GM18907 (cell line): ENCODE measurements around the gene CCDC127.
"Not testable (repeated sequence)": the region's sequence is repeated elsewhere in the genome, so short reads cannot be mapped to it uniquely, and the experiment has no call there.

Experiments used
- ATAC-seq: cut with Tn5 transposase; IDR thresholded peaks from one replicate; pipeline ENCODE4 v1.9.1; 2021; ENCODE audit warnings: mild to moderate bottlenecking, moderate library complexity; ENCODE audit not compliant: unreplicated experiment

CCDC127 gene

GRCh38 chr5:174876-175465, 43.0 kb downstream of the CCDC127 start:
- ATAC-seq = no peak

- ATAC-seq = no peak
Measured at GRCh38 chr5:174291-174600, 43.7 kb downstream of the CCDC127 start.

GRCh38 chr5:173392-174290, 44.3 kb downstream of the CCDC127 start:
- no peak for ATAC-seq

- no peak for ATAC-seq
Measured at GRCh38 chr5:172841-173251, 45.1 kb downstream of the CCDC127 start.

GRCh38 chr5:172421-172820, 45.5 kb downstream of the CCDC127 start:
- no peak for ATAC-seq

- ATAC-seq = no peak
Measured at GRCh38 chr5:171801-172331, 46.1 kb downstream of the CCDC127 start.

GRCh38 chr5:170971-171800, 46.8 kb downstream of the CCDC127 start:
- ATAC-seq = no peak

- ATAC-seq = no peak
Measured at GRCh38 chr5:169728-170094, 48.2 kb downstream of the CCDC127 start.

- ATAC-seq = no peak
Measured at GRCh38 chr5:169071-169727, 48.8 kb downstream of the CCDC127 start.

- no peak for ATAC-seq
Measured at GRCh38 chr5:167982-168660, 49.8 kb downstream of the CCDC127 start.

GRCh38 chr5:167511-167910, 50.4 kb downstream of the CCDC127 start:
- no peak for ATAC-seq

- ATAC-seq = no peak
Measured at GRCh38 chr5:166441-167372, 51.2 kb downstream of the CCDC127 start.

- not testable (repeated sequence) for ATAC-seq
Measured at GRCh38 chr5:164783-165182, 53.2 kb downstream of the CCDC127 start.

GRCh38 chr5:164244-164643, 53.7 kb downstream of the CCDC127 start:
- ATAC-seq = no peak

- ATAC-seq = no peak
Measured at GRCh38 chr5:163841-164240, 54.1 kb downstream of the CCDC127 start.

- ATAC-seq = no peak
Measured at GRCh38 chr5:163338-163620, 54.7 kb downstream of the CCDC127 start.

GRCh38 chr5:162565-163337, 55.2 kb downstream of the CCDC127 start:
- no peak for ATAC-seq

- no peak for ATAC-seq
Measured at GRCh38 chr5:162190-162564, 55.8 kb downstream of the CCDC127 start.

- no peak for ATAC-seq
Measured at GRCh38 chr5:161803-162110, 56.2 kb downstream of the CCDC127 start.
